T follicular helper cell (primary cell): ENCODE measurements around the gene CORO2B.

Experiments used
- DNase-seq: peaks from one replicate; pipeline ENCODE4 v3.0.0-alpha.2; 2020; ENCODE audit warnings: low read depth

Gene CORO2B

GRCh38 chr15:68574046-68574445, 4.7 kb upstream of the CORO2B start:
- DNase-seq: no peak

DNA sequence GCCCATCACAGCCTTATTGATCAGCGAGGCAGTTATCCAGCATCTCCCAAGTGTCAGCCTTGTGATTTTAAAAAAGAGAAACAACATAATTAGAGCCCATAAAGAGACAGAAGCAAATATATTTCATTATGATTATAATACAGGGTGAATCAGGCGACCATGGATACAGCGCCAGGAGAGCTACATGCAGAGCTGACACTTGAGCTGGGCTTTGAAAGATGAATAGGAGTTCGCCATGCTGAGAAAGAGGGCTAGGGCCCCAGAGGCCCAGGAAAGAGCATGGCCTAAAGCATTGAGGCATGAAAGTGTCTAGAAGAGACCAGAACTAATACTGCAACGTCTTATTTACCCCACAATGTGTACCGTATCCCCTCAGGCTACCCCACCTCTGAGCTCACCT, 4.2 kb upstream of the CORO2B start:
- no peak for DNase-seq

GRCh38 chr15:68576235-68576892, 2.4 kb upstream of the CORO2B start:
- no peak for DNase-seq

- no peak for DNase-seq
Measured at GRCh38 chr15:68578175-68578979, 416 bp upstream of the CORO2B start.

- no peak for DNase-seq
Measured at GRCh38 chr15:68580026-68580882, 1.5 kb downstream of the CORO2B start.

DNA sequence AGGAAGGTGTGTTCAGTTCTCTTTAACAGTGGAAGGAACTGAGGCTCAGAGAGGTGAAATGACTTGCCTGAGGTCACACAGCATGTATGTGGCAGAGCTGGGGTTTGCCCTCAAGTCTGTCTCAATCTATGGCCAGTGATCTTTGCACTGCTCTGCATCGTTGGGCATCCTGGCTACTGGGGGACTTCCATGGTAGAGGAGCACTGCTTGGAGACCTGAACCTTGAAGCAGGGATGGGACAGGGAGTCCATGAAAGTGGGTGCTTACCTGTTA, 2.0 kb downstream of the CORO2B start:
- DNase-seq: no peak

DNA sequence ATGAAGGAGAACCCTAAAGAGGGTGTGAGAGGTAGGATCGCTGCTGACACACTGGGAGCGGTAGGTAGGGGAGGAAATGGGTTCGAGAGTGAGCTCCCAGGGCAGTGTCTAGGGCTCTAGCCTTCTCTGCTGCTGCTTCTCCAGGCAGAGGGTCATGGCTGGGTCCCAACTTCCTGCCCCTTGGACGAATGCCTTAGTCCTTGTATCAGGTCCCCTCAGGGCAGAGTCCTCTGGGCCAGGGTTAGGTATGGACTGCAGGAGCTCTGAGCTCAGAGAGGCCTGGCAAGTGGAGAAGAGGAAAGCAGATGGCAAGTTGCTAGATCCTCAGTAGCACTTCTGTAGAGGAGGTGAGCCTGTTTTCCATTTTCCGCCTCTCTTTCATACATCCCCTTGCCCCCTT, 2.9 kb downstream of the CORO2B start:
- DNase-seq: no peak

GRCh38 chr15:68582236-68582635, 3.4 kb downstream of the CORO2B start:
- DNase-seq: no peak

- no peak for DNase-seq
Measured at GRCh38 chr15:68582864-68583263, 4.1 kb downstream of the CORO2B start.

DNA sequence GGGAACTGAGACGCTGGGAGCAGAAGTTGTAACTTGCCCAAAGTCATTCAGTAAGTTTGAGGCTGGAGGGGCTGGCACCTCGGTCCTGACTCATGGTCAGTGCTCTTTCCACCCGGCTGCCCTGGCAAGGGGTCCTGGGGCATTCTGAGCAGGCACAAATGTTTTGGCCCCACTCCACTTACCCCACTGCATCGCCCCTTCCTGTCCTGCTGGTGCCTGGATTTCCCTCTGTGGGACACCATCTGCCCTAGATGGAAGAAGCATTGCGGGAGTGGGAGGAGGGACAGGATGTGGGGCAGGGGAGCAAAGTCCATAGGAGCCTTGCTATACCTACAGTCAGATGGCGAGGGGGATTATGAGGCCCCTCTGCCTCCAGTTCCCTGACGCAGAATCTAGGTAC, 4.5 kb downstream of the CORO2B start:
- DNase-seq: no peak

DNA sequence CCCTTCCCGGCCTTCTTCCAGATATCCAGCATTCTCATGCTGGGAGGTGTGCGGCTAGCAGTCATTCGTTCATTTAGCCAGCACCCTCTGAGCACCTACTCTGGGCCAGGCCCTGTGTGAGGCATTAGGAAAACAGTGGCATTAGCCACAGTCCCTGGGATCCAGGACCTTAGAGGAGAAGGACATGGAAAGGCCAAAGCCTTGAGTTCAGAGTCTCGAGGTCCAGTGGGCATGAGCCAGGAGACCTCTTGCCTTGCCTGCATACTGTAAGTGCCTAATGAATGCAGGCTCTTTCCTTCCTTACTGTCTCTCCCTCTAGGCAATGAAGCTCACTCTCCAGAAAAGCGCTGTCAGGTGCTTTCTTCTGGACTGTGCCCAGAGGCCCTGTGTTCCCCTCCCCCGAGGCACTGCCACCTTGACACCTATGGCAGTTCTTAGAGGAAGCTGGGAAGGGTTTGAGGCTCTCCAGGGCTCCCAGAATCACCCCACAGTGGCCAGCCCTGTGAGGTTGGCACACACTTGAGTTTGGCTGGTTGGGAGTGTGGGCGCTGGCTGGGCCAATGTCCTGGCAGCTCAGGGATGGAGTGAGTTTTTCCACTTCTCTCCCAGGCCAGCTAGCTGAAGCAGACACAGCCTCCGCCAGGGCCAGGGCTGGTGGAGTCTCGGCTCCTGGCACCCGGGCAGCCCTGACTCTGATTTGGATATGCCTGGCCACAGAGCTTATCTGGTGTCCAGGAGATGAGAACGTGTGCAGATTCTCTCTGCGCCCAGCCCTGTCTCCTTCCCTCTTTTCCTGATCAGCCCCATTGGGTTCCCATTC, 5.4 kb downstream of the CORO2B start:
- DNase-seq: no peak

DNA sequence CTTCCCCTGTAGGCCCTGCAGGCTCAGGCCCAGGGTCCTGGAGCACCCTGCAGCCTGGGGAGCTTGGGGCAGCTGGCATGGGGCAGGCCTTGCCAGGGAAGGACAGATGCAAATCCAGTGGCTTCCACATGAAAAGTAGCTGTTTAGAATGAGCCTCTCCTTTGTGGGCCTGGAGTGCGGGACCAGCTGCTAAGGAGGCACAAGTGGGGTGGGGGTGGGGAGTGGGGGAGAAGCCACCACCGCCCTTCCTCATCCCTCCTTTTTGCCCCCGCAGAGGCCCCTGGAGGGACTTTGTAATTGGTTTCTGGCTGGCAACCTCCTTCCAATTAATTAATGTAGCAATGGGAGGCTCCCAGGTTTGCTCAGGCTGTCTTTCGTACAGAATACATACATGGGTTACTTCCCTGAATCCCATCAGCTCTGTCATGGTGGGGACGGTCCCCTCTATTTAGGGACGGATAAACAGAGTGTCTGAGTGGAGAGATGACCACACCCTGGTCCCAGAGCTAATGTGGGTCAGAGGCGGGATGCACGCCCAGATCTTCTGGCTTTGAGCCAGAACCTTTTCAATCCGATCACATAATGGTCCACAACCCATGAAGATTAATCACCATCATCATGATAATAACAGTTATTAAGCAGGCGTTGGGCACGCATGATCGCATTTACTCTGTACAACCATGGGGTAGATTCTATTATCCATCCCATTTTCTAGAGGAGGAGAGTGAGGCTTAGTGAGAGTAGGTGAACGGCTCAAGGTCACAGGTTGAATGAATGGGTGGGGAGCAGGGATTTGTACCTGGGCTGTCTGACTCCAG, 6.2 kb downstream of the CORO2B start:
- DNase-seq: no peak

GRCh38 chr15:68585574-68586273, 6.9 kb downstream of the CORO2B start:
- no peak for DNase-seq

DNA sequence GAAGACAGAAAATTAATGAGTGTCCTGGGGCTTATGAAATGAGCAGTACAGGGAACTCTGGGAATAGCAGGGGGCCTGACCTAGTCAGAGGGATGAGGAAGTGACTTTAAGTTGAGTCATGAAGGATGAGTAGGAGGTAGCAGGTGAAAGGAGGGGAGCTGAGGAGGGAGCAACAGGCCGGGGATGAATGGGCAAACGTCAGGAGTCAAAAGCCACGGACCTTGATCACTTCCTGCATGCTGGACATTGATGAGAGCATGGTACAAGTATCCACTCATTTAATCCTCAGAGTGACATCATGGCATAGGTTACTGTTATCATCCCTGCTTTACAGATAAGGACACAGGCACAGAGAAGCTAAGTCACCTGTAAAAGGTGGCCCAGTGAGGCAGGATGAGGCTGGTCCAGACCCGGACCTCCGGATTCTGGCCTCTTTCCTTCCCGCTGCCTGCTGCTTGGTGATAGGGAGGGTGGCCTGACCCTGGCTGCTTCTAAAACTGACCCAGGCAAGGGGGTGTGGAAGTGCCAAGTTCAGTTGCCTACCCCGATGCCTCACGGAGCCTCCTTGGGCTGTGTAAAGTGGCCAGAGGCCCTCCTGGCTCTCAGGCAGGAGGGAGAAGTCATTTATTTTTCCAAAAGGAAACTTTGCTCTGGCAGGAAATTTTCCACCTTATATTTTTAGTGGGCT, 7.6 kb downstream of the CORO2B start:
- no peak for DNase-seq

- no peak for DNase-seq
Measured at GRCh38 chr15:68587769-68588385, 9.1 kb downstream of the CORO2B start.

DNA sequence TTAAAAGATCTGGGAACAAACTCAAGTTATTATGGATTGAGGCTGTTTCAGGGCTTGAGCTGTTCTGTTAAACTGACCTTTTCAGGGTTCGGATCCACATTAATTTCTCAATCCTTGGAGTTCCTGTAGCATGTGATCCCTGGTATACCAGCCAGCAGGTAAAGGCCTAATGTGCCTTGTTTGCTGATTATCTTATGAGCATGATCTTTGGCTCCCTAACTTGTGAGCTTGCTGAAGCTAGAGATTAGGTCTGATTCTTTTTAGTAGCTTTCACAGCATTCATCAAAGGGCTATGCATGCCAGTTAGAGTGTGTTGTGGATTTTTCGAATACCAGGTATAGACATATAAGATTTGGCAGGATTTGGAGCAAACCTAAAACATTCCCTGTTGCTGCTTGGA, 10.3 kb downstream of the CORO2B start:
- DNase-seq: no peak

- DNase-seq: no peak
Measured at GRCh38 chr15:68589783-68590710, 11.3 kb downstream of the CORO2B start.

DNA sequence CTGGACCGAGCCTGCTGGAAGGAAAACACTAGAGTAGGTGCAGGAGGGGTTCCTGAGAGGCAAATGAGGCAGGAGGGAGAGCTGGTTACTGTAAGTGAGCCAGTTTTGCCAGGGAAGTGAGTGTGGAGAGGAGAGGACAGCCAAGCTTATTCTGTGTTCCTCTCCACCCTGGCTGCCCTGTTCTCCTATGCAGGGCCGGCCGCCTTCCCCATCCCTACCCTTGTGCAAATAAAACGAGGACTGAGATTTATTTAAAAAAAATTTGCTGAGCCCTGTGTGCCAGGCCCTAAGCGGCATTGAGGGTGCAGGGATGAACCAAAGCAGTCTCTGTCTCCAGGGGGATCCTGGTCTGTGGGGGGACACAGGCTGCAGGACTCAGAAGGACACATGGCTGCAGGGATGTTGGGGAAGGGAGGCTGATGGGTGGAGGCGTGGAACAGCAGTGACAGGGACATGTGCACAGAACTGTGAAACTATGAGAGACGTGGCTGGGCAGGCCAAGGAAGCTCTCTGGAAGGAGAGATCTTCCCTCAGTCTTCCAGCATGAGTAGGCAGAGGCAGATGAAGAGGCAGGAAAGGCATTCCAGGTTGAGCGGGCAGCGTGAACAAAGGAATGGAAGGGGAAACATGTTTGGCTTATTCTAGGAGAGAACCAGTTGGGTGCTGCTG, 12.1 kb downstream of the CORO2B start:
- DNase-seq: no peak
